ENCODE results near the gene APBB2. TPM values are rescaled to one million over a fixed set of nuclear protein-coding genes. Genes with fewer than 3 reads are reported as not detected.
A peak's percentile ranks its signal among the peaks of the same experiment; 100 is the strongest.

APBB2 gene
- total RNA-seq, 1 experiment from 2014 or later: 80.7 TPM

DNA sequence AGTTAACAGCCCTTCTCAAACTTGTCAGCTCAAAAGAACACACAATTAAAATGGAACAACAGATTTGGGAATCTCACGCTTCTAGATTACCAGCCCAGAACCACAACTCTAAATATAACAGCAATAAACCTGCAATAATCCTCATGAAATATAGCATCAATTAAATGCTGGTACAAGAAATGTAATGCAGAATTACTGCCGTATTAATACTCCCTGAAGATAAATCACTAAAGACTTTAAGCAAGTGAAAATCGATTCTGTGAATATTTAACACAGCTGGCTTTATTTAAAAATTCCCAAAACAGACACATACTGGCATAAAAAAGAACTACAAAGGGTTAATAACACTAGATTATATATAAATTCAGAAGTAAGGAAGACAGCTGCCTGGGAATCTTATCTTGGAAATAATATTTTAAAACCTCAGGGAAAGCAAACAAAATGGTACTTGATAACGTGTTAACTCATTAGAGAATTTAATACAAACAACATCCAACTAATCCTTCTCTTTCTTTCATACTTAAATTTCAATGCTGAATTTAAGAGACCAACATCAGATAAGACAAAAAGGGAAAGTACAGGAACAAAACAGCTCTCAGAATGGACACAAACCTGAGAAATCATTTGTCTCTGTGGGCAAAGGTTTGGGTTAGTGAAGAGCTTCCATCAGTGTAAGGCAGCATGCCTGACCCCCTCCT, 34.7 kb downstream of the APBB2 start:
- Mint-ChIP-seq H3K9me3 (ENCODE audit: unreplicated experiment) (no peaks in the 10 kb centered on the region), H3K4me3 (ENCODE audit: unreplicated experiment) (no peak overlapping the region), H3K4me1 (ENCODE audit: low read depth, unreplicated experiment) (peaks cover 33% of the 10 kb centered on the region), H3K27ac (ENCODE audit: unreplicated experiment) (no peak overlapping the region), H3K36me3 (ENCODE audit: insufficient read depth, unreplicated experiment) (peaks cover 30% of the 10 kb centered on the region), H3K27me3 (ENCODE audit: insufficient read depth, unreplicated experiment) (no peaks in the 10 kb centered on the region)
- no peak overlapping the region for H3K4me3 ChIP-seq (ENCODE audit: low read depth, low read length)
- intact Hi-C loops (cut with micrococcal nuclease; ENCODE audit: unreplicated experiment): no loop called here
- BruUV-seq (replicated peaks): no TSS peak
- ChIA-PET CTCF (interaction anchor here (1.1 kb wide), 1 partner anchor 35 kb away, joined by 9 read pairs; the partner anchor contains the start of gene APBB2), POLR2A (no interaction called here)
- H3K27me3 ChIP-seq (replicated peaks; ENCODE audit: control insufficient read depth, insufficient read depth, low read length): no peaks in the 10 kb centered on the region
- H3K36me3 ChIP-seq (ENCODE audit: control insufficient read depth, insufficient read depth, low read length): no peaks in the 10 kb centered on the region
- H3K9me3 ChIP-seq: no peaks in the 10 kb centered on the region; the same call in 1 of the 2 replicates
- TF ChIP-seq, protein P1, sequence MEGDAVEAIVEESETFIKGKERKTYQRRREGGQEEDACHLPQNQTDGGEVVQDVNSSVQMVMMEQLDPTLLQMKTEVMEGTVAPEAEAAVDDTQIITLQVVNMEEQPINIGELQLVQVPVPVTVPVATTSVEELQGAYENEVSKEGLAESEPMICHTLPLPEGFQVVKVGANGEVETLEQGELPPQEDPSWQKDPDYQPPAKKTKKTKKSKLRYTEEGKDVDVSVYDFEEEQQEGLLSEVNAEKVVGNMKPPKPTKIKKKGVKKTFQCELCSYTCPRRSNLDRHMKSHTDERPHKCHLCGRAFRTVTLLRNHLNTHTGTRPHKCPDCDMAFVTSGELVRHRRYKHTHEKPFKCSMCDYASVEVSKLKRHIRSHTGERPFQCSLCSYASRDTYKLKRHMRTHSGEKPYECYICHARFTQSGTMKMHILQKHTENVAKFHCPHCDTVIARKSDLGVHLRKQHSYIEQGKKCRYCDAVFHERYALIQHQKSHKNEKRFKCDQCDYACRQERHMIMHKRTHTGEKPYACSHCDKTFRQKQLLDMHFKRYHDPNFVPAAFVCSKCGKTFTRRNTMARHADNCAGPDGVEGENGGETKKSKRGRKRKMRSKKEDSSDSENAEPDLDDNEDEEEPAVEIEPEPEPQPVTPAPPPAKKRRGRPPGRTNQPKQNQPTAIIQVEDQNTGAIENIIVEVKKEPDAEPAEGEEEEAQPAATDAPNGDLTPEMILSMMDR (IDR thresholded peaks at IDR 0.05; ENCODE audit: insufficient read depth in 1 of 2, low read depth in 1 of 2, low read length in 1 of 2, severe bottlenecking in 1 of 2, unreplicated experiment in 1 of 2): no peak
- peaks cover 54% of the 10 kb centered on the region for H3K4me1 ChIP-seq
- no peak for DNase-seq

DNA sequence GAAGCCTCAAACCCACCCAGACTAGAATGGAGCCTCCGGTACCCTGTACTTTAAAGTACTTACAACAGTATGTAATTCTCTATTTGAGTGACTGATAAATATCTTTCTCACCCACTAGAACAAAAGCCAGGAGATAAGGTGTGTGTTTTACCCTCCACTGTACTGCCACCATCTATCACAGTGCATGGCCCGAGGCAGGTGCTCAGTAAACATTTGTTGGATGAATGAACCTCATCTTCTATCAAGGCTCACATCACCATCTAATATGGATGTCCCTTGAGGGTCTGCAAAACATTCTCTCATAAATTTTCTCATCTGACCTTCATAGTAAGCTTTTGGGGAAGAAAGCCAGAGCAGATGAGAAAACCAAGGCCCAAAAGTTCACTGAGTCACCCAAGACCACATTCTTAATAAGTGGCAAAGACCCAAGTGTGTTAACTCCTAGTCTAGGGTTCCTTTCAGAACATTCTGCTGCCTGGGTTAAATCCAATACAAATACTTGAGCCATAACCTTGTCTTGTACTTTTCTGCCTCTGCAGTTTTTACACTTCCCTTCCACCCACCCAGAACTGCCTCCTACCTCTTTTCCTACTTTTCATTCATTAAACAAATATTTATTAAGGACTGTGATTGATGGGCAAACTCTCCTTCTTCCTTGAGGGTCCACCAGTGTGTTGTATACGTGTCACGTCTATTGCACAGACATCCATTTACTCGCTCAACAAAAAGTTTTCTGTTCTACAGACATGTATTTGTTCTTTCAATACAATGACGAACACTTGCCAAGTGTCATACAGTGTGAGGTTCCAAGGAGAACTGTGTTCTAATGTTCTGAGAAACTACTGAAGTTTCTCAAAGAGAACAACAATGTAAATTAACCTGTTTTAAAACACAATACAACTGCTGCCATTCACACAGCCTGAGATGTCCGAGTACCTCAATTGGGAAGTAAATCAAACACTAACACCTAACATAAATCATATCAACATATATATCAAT, 35.7 kb downstream of the APBB2 start:
- CTCF ChIA-PET: no interaction called here
- Histone ChIP-seq H3K36me3 (ENCODE audit: control insufficient read depth, insufficient read depth, low read length) (no peaks in the 10 kb centered on the region), H3K27me3 (replicated peaks; ENCODE audit: control insufficient read depth, insufficient read depth, low read length) (no peaks in the 10 kb centered on the region), H3K9me3 (no peaks in the 10 kb centered on the region; the same call in 1 of the 2 replicates), H3K4me1 (peaks cover 64% of the 10 kb centered on the region), H3K4me3 (ENCODE audit: low read depth, low read length) (no peak overlapping the region)
- H3K27me3 Mint-ChIP-seq (ENCODE audit: insufficient read depth, unreplicated experiment): no peaks in the 10 kb centered on the region
- BruUV-seq (replicated peaks): no TSS peak
- TF ChIP-seq, protein P1 (IDR thresholded peaks at IDR 0.05; ENCODE audit: insufficient read depth in 1 of 2, low read depth in 1 of 2, low read length in 1 of 2, severe bottlenecking in 1 of 2, unreplicated experiment in 1 of 2): no peak
- H3K4me3 Mint-ChIP-seq (ENCODE audit: unreplicated experiment): no peak overlapping the region
- POLR2A ChIA-PET: no interaction called here
- peak overlapping the region; percentile 59 for H3K27ac Mint-ChIP-seq (ENCODE audit: unreplicated experiment)
- peaks cover 30% of the 10 kb centered on the region for H3K4me1 Mint-ChIP-seq (ENCODE audit: low read depth, unreplicated experiment)
- intact Hi-C loops (cut with micrococcal nuclease; ENCODE audit: unreplicated experiment): no loop called here
- peaks cover 24% of the 10 kb centered on the region for H3K36me3 Mint-ChIP-seq (ENCODE audit: insufficient read depth, unreplicated experiment)
- no peak for DNase-seq
- no peaks in the 10 kb centered on the region for H3K9me3 Mint-ChIP-seq (ENCODE audit: unreplicated experiment)

DNA sequence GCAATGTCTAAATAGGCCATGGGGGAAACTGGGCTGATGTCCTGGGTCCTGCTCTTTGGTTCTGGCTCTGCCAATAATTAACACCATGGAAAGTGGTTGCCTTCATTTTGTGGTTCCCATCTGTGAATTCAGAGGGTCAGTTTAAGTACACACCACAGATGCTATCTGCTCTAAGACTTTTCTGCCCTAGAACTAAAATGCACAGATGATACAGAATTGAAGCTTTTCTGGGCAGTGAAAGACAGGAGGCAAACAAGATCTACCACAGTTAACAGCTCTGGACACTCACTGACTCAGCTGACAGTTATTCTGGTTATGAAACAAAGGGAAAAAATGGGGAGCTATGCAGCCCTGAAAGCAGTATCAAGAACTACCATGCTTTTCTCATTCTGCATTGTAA, 37.3 kb downstream of the APBB2 start:
- no TSS peak for BruUV-seq (replicated peaks)
- Histone ChIP-seq H3K4me3 (ENCODE audit: low read depth, low read length) (no peak overlapping the region), H3K9me3 (no peaks in the 10 kb centered on the region; the same call in 1 of the 2 replicates), H3K4me1 (peaks cover 80% of the 10 kb centered on the region), H3K36me3 (ENCODE audit: control insufficient read depth, insufficient read depth, low read length) (no peaks in the 10 kb centered on the region), H3K27me3 (replicated peaks; ENCODE audit: control insufficient read depth, insufficient read depth, low read length) (no peaks in the 10 kb centered on the region)
- no peak overlapping the region for H3K4me3 Mint-ChIP-seq (ENCODE audit: unreplicated experiment)
- ChIA-PET CTCF (interaction anchor here (0.6 to 1.9 kb wide), 6 partner anchors 35 to 201 kb away, joined by 3 to 8 read pairs (median 3); partner anchors contain the start of genes APBB2 and UCHL1), POLR2A (interaction anchor here (0.6 kb wide), 1 partner anchor 44 kb away, joined by 3 read pairs; no protein-coding TSS in a partner anchor)
- TF ChIP-seq, protein P1 (IDR thresholded peaks at IDR 0.05; ENCODE audit: insufficient read depth in 1 of 2, low read depth in 1 of 2, low read length in 1 of 2, severe bottlenecking in 1 of 2, unreplicated experiment in 1 of 2): no peak
- intact Hi-C loops (cut with micrococcal nuclease; ENCODE audit: unreplicated experiment): loop anchor here (2.0 kb wide), 1 partner anchor 36 kb away; no protein-coding TSS in a partner anchor
- peak overlapping the region; percentile 50 for H3K27ac Mint-ChIP-seq (ENCODE audit: unreplicated experiment)
- H3K36me3 Mint-ChIP-seq (ENCODE audit: insufficient read depth, unreplicated experiment): peaks cover 23% of the 10 kb centered on the region
- no peaks in the 10 kb centered on the region for H3K9me3 Mint-ChIP-seq (ENCODE audit: unreplicated experiment)
- H3K27me3 Mint-ChIP-seq (ENCODE audit: insufficient read depth, unreplicated experiment): no peaks in the 10 kb centered on the region
- peak in 1 of 2 experiments; percentile 17 for DNase-seq
- H3K4me1 Mint-ChIP-seq (ENCODE audit: low read depth, unreplicated experiment): peaks cover 40% of the 10 kb centered on the region

Data from Caco-2 (cell line).